Measurements from ENCODE around the gene LARP1.

DNA sequence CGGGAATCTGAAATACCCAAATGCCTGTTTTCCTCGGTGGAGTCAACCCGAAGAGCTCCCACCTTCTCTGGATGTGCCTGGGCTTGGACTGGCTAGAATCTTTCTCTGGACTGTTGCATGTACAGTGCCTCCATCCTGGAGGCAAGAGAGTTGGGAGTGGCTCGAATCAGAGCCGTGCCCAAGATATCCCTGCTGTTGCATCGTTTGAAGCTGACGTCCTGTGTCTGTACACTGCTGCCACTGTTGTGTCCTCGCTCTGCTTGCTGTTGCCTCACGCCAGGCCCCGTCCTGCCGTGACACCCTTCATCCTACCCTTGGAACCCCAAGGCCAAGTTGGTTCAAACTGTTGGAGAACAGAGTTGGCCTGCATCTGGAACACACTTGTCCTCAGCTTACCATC is 59.8 kb downstream of the LARP1 start:
- TF ChIP-seq, protein P1, sequence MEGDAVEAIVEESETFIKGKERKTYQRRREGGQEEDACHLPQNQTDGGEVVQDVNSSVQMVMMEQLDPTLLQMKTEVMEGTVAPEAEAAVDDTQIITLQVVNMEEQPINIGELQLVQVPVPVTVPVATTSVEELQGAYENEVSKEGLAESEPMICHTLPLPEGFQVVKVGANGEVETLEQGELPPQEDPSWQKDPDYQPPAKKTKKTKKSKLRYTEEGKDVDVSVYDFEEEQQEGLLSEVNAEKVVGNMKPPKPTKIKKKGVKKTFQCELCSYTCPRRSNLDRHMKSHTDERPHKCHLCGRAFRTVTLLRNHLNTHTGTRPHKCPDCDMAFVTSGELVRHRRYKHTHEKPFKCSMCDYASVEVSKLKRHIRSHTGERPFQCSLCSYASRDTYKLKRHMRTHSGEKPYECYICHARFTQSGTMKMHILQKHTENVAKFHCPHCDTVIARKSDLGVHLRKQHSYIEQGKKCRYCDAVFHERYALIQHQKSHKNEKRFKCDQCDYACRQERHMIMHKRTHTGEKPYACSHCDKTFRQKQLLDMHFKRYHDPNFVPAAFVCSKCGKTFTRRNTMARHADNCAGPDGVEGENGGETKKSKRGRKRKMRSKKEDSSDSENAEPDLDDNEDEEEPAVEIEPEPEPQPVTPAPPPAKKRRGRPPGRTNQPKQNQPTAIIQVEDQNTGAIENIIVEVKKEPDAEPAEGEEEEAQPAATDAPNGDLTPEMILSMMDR (IDR thresholded peaks at IDR 0.05): no peak
- no peak for TF ChIP-seq POLR2AphosphoS5 (IDR thresholded peaks at IDR 0.05)

Measured in prostate gland (tissue), 2 donors.